VCaP (cell line): Measurements from ENCODE around the gene CELF1.

Source experiments
- H3K27ac ChIP-seq: fragments of 450-650 bp; 2 replicates; pipeline ENCODE4 v1.5.1; 2017
- TF ChIP-seq, protein P1 (sequence below): fragments of 450-650 bp; conservative IDR thresholded peaks from 2 replicates; pipeline ENCODE4 v1.5.1; 2017; ENCODE audit warnings: mild to moderate bottlenecking, moderate library complexity

CELF1 gene

DNA sequence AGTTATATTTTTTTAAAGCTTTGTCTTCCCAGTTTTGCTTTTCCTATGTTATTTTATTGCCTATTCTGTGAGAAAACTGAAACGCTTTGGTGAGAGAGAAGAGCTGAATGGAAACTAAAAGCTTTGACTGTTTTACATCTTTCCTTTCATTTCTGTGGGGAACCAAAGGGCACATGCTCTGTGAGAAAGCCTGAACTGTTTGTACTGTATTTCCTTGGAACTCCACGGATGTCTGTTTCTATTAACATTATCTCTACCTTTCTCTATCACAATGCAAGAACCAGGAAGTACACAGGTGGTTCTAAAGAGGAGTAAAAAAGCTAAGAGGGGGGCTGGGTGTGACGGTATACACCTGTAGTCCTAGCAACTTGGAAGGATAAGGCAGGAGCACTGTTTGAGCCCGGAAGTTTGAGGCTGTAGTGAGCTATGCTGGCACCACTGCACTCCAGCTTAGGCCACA is 43.8 kb downstream of the CELF1 start:
- no peak overlapping the region for H3K27ac ChIP-seq
- TF ChIP-seq, protein P1, sequence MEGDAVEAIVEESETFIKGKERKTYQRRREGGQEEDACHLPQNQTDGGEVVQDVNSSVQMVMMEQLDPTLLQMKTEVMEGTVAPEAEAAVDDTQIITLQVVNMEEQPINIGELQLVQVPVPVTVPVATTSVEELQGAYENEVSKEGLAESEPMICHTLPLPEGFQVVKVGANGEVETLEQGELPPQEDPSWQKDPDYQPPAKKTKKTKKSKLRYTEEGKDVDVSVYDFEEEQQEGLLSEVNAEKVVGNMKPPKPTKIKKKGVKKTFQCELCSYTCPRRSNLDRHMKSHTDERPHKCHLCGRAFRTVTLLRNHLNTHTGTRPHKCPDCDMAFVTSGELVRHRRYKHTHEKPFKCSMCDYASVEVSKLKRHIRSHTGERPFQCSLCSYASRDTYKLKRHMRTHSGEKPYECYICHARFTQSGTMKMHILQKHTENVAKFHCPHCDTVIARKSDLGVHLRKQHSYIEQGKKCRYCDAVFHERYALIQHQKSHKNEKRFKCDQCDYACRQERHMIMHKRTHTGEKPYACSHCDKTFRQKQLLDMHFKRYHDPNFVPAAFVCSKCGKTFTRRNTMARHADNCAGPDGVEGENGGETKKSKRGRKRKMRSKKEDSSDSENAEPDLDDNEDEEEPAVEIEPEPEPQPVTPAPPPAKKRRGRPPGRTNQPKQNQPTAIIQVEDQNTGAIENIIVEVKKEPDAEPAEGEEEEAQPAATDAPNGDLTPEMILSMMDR, result no peak

DNA sequence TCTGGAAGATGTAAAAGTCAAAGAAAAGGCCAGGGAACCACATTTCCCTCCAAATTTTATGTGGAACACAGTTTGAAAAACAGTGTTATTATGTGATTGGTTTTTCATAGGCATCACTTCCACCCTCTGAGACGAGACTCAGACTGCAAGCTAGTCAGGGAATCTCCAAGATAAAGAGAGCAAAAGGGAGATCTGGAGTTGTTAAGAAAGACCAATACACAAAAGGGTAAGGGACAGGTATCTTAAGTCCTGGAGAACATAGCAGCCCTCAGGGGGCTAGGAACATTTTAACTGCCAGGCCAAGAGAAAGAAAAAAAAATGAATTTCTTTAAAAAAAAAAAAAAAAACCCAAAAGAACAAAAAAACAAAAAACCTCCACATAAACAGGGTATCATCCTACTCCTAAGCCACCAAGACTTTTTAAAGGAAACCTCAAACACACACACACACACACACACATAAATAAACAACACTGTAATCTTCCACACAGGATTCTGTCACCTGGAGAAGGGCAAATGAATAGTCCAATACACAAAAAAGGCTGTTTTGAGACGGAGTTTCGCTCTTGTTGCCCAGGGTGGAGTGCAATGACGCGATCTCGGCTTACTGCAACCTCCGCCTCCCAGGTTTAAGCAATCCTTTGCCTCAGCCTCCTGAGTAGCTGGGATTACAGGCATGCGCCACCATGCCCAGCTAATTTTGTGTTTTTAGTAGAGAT is 44.5 kb downstream of the CELF1 start:
- H3K27ac ChIP-seq, result no peak overlapping the region
- TF ChIP-seq, protein P1, result no peak

DNA sequence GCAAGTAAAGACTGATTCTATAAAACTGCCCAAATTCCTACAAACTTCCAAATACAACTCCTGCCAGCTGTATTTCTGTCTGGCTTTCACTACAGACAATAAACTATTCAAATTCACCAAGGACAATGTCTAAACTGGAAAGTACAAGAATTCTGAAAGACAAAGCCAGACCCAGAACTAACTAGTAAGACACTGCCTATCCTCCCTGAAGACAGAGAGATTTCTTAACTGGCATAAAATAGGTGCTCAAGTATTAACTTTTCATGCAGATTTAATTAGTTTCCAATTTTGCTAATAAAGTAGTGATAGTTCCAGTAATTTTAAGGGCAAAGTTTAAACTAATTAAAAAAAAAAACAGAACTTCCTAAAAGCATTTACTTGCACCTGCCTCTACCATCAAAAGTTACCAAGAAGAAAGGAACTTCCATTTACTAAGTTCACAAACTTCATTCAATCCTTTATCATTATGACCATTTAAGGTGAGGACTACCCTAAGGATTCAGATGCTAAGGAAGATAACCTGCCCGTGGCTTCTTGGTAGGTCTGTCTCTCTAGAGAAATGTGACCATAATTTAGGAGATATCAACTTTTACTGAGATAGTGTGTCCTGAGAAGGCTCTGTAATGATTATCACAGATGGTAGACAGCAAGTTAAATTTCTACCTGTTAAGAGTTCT is 45.2 kb downstream of the CELF1 start:
- no peak overlapping the region for H3K27ac ChIP-seq
- TF ChIP-seq, protein P1, result no peak

DNA sequence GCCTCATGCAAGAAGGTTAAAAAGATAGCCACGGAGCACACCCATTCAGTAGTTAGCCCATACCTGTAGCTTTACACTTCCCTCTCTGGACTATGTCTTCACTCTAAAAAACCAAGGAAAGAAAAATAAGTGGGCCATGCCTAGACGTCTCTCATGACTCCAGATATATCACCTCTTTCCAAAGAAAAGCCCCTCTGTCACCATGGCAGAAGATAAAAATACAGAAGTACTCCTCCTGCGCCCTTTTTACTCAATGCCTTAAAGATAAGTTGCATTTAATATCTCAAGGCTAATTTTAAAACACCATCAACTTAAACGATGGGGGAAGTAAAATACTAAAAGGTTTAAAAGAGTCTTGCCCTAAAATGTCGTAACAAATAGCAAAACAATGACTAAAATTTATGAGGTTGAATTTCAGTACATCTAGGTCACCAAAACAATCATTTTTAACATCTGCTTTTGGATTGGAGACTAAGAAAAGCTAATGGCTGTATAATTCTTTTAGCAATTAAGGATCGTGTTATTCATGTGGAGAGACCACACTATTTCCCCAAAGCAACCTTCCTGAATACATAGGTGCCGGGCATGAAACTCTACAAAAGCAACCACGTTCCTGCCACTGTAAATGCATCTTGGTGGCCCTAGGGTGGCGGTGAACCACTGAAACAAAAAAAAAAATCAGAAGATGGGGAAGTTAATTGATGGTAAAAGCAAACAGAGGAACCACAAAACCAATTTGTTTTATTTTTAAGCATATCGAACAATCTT is 46.0 kb downstream of the CELF1 start:
- TF ChIP-seq, protein P1, result no peak

DNA sequence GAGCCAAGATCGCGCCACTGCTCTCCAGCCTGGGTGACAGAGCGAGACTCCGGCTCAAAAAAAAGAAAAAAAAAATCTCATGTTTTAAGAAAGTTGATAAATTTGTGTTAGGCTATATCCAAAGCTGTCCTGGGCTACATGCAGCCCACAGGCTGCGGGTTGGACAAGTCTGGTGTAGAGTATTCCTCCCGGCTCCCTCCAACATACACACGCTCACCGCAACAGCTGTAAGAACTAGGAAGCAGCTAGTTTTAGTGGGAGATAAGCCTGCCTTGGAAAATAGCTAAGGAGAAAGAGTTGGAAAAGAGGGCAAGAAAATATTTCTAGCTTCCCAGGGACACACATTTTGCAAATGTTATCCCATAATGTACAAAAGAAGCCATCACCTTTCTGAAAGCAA is 46.6 kb downstream of the CELF1 start:
- TF ChIP-seq, protein P1, result no peak
- H3K27ac ChIP-seq, result no peak overlapping the region

More for the DNA sequence above, 46.0 kb downstream of the CELF1 start:
- no peak overlapping the region for H3K27ac ChIP-seq

DNA sequence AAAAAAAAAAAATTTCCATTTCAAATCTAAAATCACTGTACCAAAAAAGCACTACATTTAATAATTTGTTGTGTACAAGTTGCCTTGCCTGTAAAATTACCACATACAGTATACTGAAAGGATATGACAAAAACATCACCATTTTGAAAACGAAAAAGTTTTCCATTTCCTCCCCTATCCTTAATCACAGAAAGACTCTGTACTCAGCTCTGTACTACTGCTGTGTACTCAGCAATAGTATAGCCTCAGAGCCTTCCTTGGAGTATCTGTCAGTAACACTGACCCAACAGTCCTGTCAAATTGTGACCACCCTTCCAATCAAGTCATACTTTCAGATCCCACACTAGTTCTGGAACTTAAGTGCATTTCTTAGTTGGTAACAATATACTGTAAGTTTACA is 48.0 kb downstream of the CELF1 start:
- no peak overlapping the region for H3K27ac ChIP-seq
- TF ChIP-seq, protein P1, result no peak

DNA sequence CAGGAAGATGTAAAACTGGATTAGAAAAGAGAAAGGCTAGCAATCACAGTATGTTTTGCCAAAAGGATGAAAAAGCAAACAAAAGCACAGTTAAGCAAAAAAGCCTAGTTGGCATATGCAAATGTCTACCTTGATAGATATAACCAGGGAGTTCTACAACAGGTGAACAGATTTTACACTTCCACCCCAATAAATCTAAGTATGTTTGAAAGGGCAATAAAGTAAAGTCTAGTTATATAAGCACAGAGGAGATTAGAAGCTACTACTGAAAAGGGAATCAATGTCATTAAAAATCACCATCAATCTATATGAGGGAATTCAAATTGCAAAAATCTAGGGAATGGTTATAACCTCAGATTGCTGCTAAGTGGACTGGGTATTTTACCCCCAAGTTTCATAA is 49.7 kb downstream of the CELF1 start:
- TF ChIP-seq, protein P1, result no peak
- peak overlapping the region; percentile 31 for H3K27ac ChIP-seq
